Measurements from ENCODE around the gene PAN2.

DNA sequence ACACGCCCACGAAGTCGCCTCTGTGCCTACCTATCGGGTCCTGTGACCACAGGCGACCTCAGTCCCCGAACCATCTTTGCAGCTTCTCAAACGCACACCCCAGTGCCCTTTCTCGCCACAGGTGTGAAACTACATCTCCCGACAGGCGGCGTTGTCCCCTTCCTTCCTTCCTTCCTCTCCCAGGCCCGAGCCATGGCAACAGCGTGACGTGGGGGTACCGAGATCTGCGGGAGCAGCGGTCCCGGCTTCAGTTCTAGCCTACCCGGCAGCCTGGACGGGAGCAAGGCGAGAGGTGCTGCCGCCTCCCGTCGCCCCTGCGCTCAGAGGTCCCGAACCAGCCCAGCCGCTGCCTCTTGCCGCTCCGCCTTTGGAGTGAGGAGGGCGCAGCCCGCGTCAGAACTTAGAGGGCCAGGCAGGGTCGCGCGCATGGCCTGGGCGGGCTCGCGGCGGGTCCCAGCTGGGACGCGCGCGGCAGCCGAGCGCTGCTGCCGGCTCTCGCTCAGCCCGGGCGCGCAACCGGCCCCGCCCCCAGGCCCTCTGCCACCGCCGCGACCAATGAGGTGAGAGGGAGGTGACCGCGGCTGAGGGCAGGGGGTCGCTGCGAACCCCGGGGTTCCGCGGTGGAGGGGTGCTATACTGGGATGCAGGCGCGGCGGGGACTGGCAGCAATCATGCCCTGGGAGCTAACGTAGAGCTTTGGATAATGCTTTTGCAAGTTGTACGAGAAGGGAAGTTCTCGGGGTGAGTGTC lies 66.9 kb downstream of the PAN2 start, which contains the start of gene COQ10A:
- peak; percentile 66; the same call in 1 of the 2 replicates for TF ChIP-seq POLR2A (IDR thresholded peaks at IDR 0.05; ENCODE audit: low read depth, low read length)
- TF ChIP-seq TAF1 (IDR thresholded peaks at IDR 0.05; ENCODE audit: low read depth, low read length), result peak; percentile 54; the same call in 1 of the 2 replicates
- peak; percentile 68; the same call in 1 of the 2 replicates for TF ChIP-seq POLR2AphosphoS5 (IDR thresholded peaks at IDR 0.05; ENCODE audit: low read depth, low read length)
- TF ChIP-seq POU2F2 (IDR thresholded peaks at IDR 0.05; ENCODE audit: low read depth, low read length), result no peak
- TF ChIP-seq SPI1 (IDR thresholded peaks at IDR 0.05; ENCODE audit: low read depth, low read length), result peak; percentile 36
- TF ChIP-seq PAX5 (IDR thresholded peaks at IDR 0.05; ENCODE audit: insufficient read depth, low read length, severe bottlenecking), result no peak

All from GM12891 (cell line).